ENCODE data around the gene RUFY3.
"Not testable (repeated sequence)": the region's sequence is repeated elsewhere in the genome, so short reads cannot be mapped to it uniquely, and the experiment has no call there.

Gene RUFY3

GRCh38 chr4:70721747-70722146, at the start of gene RUFY3:
TSS of gene RUFY3 (plus strand) at chr4:70721964. CDS start at chr4:70722574, 610 bp downstream.
- DNase-seq, result peak; percentile 91

GRCh38 chr4:70674191-70674590, 47.6 kb upstream of the RUFY3 start:
- no peak for DNase-seq

- no peak for DNase-seq
Measured at GRCh38 chr4:70674731-70675130, 47.0 kb upstream of the RUFY3 start.

- no peak for DNase-seq
Measured at GRCh38 chr4:70676554-70677090, 45.1 kb upstream of the RUFY3 start.

- no peak for DNase-seq
Measured at GRCh38 chr4:70678383-70678999, 43.3 kb upstream of the RUFY3 start.

GRCh38 chr4:70680934-70681333, 40.8 kb upstream of the RUFY3 start:
- DNase-seq, result no peak

GRCh38 chr4:70681704-70682103, 40.1 kb upstream of the RUFY3 start:
- DNase-seq, result no peak

- DNase-seq, result not testable (repeated sequence)
Measured at GRCh38 chr4:70682142-70682541, 39.6 kb upstream of the RUFY3 start.

GRCh38 chr4:70687392-70687791, 34.4 kb upstream of the RUFY3 start:
- DNase-seq, result no peak

- peak; percentile 100 for DNase-seq
Measured at GRCh38 chr4:70687821-70688794, 33.7 kb upstream of the RUFY3 start, which contains the start of gene UTP3. TSS of gene UTP3 (plus strand) at chr4:70688532. CDS start at chr4:70688678, 146 bp downstream.

GRCh38 chr4:70688795-70689231, 33.0 kb upstream of the RUFY3 start:
- DNase-seq, result no peak

GRCh38 chr4:70691661-70692060, 30.1 kb upstream of the RUFY3 start:
- no peak for DNase-seq

GRCh38 chr4:70694633-70695032, 27.1 kb upstream of the RUFY3 start:
- DNase-seq, result not testable (repeated sequence)

- not testable (repeated sequence) for DNase-seq
Measured at GRCh38 chr4:70698435-70698834, 23.3 kb upstream of the RUFY3 start.

GRCh38 chr4:70700712-70701111, 21.1 kb upstream of the RUFY3 start:
- DNase-seq, result no peak

GRCh38 chr4:70701271-70701670, 20.5 kb upstream of the RUFY3 start:
- DNase-seq, result no peak

- not testable (repeated sequence) for DNase-seq
Measured at GRCh38 chr4:70702592-70702991, 19.2 kb upstream of the RUFY3 start.

GRCh38 chr4:70703619-70704214, 18.0 kb upstream of the RUFY3 start:
- peak; percentile 43 for DNase-seq

GRCh38 chr4:70704215-70704930, 17.4 kb upstream of the RUFY3 start:
- DNase-seq, result peak; percentile 73

GRCh38 chr4:70704931-70705182, 16.9 kb upstream of the RUFY3 start:
- DNase-seq, result no peak

- DNase-seq, result peak; percentile 76
Measured at GRCh38 chr4:70705183-70706043, 16.4 kb upstream of the RUFY3 start.

GRCh38 chr4:70706044-70706461, 15.7 kb upstream of the RUFY3 start:
- no peak for DNase-seq

Measured in midbrain (tissue), 1 donor.